SU-DHL-6 (cell line): ENCODE data around the gene SCAPER.

Experiments used
- EZH2phosphoT487 ChIP-seq: fragments of 200-600 bp; sonication (generic), shearing (Covaris generic); conservative IDR thresholded peaks from 2 replicates; pipeline ENCODE4 v1.6.1; 2018; ENCODE audit warnings: mild to moderate bottlenecking, antibody characterized with exemption, low read length, moderate library complexity, mixed read lengths
- TF ChIP-seq, protein P1 (sequence below): fragments of 200-600 bp; sonication (generic); IDR thresholded peaks from one replicate; pipeline ENCODE4 v1.5.1; 2017; ENCODE audit warnings: antibody characterized with exemption, mild to moderate bottlenecking, low read length, moderate library complexity; ENCODE audit not compliant: insufficient read depth, poor library complexity, severe bottlenecking

GRCh38 chr15:76320012-76320411, 585.1 kb downstream of the SCAPER start:
- TF ChIP-seq, protein P1, sequence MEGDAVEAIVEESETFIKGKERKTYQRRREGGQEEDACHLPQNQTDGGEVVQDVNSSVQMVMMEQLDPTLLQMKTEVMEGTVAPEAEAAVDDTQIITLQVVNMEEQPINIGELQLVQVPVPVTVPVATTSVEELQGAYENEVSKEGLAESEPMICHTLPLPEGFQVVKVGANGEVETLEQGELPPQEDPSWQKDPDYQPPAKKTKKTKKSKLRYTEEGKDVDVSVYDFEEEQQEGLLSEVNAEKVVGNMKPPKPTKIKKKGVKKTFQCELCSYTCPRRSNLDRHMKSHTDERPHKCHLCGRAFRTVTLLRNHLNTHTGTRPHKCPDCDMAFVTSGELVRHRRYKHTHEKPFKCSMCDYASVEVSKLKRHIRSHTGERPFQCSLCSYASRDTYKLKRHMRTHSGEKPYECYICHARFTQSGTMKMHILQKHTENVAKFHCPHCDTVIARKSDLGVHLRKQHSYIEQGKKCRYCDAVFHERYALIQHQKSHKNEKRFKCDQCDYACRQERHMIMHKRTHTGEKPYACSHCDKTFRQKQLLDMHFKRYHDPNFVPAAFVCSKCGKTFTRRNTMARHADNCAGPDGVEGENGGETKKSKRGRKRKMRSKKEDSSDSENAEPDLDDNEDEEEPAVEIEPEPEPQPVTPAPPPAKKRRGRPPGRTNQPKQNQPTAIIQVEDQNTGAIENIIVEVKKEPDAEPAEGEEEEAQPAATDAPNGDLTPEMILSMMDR: no peak
- TF ChIP-seq EZH2phosphoT487: no peak
